HUES48 (cell line): Measurements from ENCODE around the gene NELFE.
"Not testable (repeated sequence)": the region's sequence is repeated elsewhere in the genome, so short reads cannot be mapped to it uniquely, and the experiment has no call there.

Experiments
- H3K27ac ChIP-seq: one replicate; pipeline ENCODE4 v1.7.0; 2013; ENCODE audit warnings: low read depth, low read length, inconsistent platforms
- H3K27me3 ChIP-seq: 2 replicates; pipeline ENCODE4 v1.6.1; 2013; ENCODE audit warnings: mild to moderate bottlenecking, low read length; ENCODE audit not compliant: control insufficient read depth, insufficient read depth
- H3K36me3 ChIP-seq: 2 replicates; pipeline ENCODE4 v1.6.1; 2013; ENCODE audit warnings: low read length; ENCODE audit not compliant: control insufficient read depth, insufficient read depth
- H3K4me1 ChIP-seq: 2 replicates; pipeline ENCODE4 v1.6.1; 2013; ENCODE audit warnings: mild to moderate bottlenecking, low read length; ENCODE audit not compliant: control insufficient read depth, insufficient read depth
- H3K4me3 ChIP-seq: 2 replicates; pipeline ENCODE4 v1.5.1; 2013; ENCODE audit warnings: mild to moderate bottlenecking, low read depth, low read length
- H3K9ac ChIP-seq: 2 replicates; pipeline ENCODE4 v1.6.1; 2013; ENCODE audit warnings: mild to moderate bottlenecking, low read depth, low read length, moderate library complexity
- H3K9me3 ChIP-seq: 2 replicates; pipeline ENCODE4 v1.6.1; 2013; ENCODE audit warnings: low read length; ENCODE audit not compliant: control insufficient read depth, insufficient read depth

The NELFE gene

GRCh38 chr6:31947864-31948263 lies 10.9 kb downstream of the NELFE start:
- no peak overlapping the region for H3K4me3 ChIP-seq
- no peak overlapping the region for H3K27ac ChIP-seq
- no peak overlapping the region for H3K9ac ChIP-seq
- H3K9me3 ChIP-seq: no peaks in the 10 kb centered on the region
- H3K4me1 ChIP-seq: no peaks in the 10 kb centered on the region
- peaks cover 4% of the 10 kb centered on the region; the same call in 1 of the 2 replicates for H3K27me3 ChIP-seq
- peaks cover 20% of the 10 kb centered on the region for H3K36me3 ChIP-seq

DNA sequence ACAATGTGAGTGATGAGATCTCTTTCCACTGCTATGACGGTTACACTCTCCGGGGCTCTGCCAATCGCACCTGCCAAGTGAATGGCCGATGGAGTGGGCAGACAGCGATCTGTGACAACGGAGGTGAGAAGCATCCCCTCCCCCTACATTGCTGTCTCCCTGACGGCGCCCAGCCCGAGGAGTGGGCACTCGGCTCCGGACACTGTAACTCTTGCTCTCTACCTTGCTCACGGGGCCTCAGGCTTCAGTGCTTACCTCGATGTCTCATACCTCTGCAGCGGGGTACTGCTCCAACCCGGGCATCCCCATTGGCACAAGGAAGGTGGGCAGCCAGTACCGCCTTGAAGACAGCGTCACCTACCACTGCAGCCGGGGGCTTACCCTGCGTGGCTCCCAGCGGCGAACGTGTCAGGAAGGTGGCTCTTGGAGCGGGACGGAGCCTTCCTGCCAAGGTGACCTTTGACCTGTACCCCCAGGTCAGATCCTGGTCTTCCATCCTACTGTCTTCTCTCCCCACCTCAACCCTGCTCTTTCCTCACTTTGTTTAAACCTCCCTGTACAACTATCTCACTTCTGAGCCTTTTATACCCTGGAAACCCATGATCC lies 11.6 kb downstream of the NELFE start:
- no peak overlapping the region for H3K4me3 ChIP-seq
- H3K4me1 ChIP-seq: no peaks in the 10 kb centered on the region
- no peaks in the 10 kb centered on the region for H3K9me3 ChIP-seq
- H3K9ac ChIP-seq: no peak overlapping the region
- peaks cover 13% of the 10 kb centered on the region for H3K36me3 ChIP-seq
- peaks cover 4% of the 10 kb centered on the region; the same call in 1 of the 2 replicates for H3K27me3 ChIP-seq
- H3K27ac ChIP-seq: no peak overlapping the region

DNA sequence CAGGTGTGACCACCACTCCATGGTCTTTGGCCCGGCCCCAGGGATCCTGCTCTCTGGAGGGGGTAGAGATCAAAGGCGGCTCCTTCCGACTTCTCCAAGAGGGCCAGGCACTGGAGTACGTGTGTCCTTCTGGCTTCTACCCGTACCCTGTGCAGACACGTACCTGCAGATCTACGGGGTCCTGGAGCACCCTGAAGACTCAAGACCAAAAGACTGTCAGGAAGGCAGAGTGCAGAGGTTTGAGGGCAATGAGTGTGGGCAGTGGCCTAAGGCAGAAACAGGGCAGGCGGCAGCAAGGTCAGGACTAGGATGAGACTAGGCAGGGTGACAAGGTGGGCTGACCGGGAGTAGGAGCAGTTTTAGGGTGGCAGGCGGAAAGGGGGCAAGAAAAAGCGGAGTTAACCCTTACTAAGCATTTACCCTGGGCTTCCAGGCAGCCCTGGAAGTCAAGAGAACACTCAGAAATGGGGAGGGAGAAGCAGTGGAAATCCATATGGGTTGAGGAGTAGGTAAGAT lies 12.3 kb downstream of the NELFE start:
- H3K36me3 ChIP-seq: peaks cover 6% of the 10 kb centered on the region
- no peak overlapping the region for H3K4me3 ChIP-seq
- no peak overlapping the region for H3K9ac ChIP-seq
- peaks cover 4% of the 10 kb centered on the region; the same call in 1 of the 2 replicates for H3K27me3 ChIP-seq
- H3K27ac ChIP-seq: no peak overlapping the region
- H3K9me3 ChIP-seq: no peaks in the 10 kb centered on the region
- no peaks in the 10 kb centered on the region for H3K4me1 ChIP-seq

DNA sequence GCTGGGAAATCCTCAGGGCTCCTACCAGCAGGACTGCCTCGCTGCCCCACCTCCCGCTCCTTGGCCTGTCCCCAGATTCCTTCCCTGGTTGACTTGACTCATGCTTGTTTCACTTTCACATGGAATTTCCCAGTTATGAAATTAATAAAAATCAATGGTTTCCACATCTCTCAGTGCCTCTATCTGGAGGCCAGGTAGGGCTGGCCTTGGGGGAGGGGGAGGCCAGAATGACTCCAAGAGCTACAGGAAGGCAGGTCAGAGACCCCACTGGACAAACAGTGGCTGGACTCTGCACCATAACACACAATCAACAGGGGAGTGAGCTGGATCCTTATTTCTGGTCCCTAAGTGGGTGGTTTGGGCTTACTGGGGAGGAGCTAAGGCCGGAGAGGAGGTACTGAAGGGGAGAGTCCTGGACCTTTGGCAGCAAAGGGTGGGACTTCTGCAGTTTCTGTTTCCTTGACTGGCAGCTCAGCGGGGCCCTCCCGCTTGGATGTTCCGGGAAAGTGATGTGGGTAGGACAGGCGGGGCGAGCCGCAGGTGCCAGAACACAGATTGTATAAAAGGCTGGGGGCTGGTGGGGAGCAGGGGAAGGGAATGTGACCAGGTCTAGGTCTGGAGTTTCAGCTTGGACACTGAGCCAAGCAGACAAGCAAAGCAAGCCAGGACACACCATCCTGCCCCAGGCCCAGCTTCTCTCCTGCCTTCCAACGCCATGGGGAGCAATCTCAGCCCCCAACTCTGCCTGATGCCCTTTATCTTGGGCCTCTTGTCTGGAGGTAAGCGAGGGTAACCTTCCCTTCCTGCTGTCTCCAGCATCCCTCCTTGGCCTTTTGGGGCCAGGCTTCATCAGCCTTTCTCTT lies 13.0 kb downstream of the NELFE start, which contains the start of gene CFB:
Gene CFB (plus strand): TSS at position 589 of the 863 bp plus-strand sequence. CDS start 127 bp downstream, at position 716.
- Histone ChIP-seq H3K27me3 (peaks cover 4% of the 10 kb centered on the region; the same call in 1 of the 2 replicates), H3K4me3 (no peak within 1 kb of the TSS), H3K9me3 (no peaks in the 10 kb centered on the region), H3K4me1 (no peaks in the 10 kb centered on the region), H3K9ac (no peak within 1 kb of the TSS), H3K36me3 (peaks cover under 1% of the 10 kb centered on the region; the same call in 1 of the 2 replicates), H3K27ac (no peak within 1 kb of the TSS)

- H3K4me1 ChIP-seq: peaks cover 6% of the 10 kb centered on the region; the same call in 1 of the 2 replicates
- no peak overlapping the region for H3K27ac ChIP-seq
- H3K9ac ChIP-seq: no peak overlapping the region
- no peak overlapping the region for H3K4me3 ChIP-seq
- H3K36me3 ChIP-seq: no peaks in the 10 kb centered on the region
- H3K27me3 ChIP-seq: peaks cover 4% of the 10 kb centered on the region; the same call in 1 of the 2 replicates
- no peaks in the 10 kb centered on the region for H3K9me3 ChIP-seq
Observed at GRCh38 chr6:31945154-31945506, 13.6 kb downstream of the NELFE start.

DNA sequence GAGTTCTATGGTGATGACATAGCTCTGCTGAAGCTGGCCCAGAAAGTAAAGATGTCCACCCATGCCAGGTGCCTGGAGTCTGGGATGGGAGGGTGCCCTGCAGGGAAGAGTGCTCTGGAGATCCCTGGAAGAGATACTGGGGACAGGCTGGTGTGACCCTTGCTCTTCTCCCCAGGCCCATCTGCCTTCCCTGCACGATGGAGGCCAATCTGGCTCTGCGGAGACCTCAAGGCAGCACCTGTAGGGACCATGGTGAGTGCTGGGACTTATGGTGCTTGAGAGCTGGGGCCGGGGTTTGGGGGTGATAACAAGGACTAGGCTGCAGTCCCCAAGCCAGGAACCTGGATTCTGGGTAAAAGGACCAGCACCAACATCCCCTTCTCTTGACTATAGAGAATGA lies 15.0 kb downstream of the NELFE start:
- H3K4me1 ChIP-seq: peaks cover 7% of the 10 kb centered on the region; the same call in 1 of the 2 replicates
- H3K27ac ChIP-seq: no peak overlapping the region
- H3K4me3 ChIP-seq: no peak overlapping the region
- H3K9me3 ChIP-seq: no peaks in the 10 kb centered on the region
- no peaks in the 10 kb centered on the region for H3K36me3 ChIP-seq
- no peak overlapping the region for H3K9ac ChIP-seq
- H3K27me3 ChIP-seq: peaks cover 4% of the 10 kb centered on the region; the same call in 1 of the 2 replicates

DNA sequence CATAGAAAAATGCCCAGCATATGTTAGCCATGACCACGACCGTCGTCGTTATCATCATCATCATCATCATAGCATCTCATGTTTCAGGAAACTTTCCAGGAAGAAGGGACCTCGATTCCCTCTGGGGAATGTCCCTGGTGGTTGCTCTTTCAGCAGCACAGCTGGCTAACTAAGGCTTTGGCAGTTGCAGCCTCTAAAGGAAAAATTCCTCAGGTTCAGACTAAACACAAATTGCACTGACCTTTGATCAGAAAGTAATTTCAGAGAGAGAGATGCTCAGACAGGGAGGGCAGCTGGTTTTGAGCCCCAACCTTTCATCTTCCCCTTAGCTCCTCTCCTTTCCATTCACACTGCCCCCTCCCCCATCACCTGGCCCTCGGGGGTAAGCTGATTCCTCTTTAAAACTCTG lies 18.5 kb downstream of the NELFE start:
- Histone ChIP-seq H3K27me3 (no peaks in the 10 kb centered on the region), H3K9me3 (no peaks in the 10 kb centered on the region), H3K27ac (no peak overlapping the region), H3K4me1 (peaks cover 7% of the 10 kb centered on the region; the same call in 1 of the 2 replicates), H3K4me3 (no peak overlapping the region), H3K9ac (no peak overlapping the region), H3K36me3 (no peaks in the 10 kb centered on the region)

DNA sequence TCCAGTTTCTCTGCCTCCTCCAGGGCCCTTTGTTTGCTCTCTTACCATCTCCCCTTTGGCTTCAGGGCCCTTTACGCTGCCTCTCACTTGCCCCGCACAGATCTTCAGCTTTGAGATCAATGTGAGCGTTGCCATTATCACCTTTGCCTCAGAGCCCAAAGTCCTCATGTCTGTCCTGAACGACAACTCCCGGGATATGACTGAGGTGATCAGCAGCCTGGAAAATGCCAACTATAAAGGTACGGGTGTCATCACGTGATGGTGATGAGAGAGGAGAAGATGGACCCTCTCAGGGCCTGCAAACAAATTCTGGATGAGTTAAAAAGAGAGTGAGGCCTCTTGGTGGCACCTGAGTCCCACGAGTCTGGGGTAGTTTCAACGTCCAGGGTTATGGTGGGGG lies 22.9 kb downstream of the NELFE start:
- Histone ChIP-seq H3K4me1 (peaks cover 7% of the 10 kb centered on the region; the same call in 1 of the 2 replicates), H3K27me3 (no peaks in the 10 kb centered on the region), H3K9ac (no peak overlapping the region), H3K4me3 (no peak overlapping the region), H3K9me3 (no peaks in the 10 kb centered on the region), H3K27ac (no peak overlapping the region), H3K36me3 (no peaks in the 10 kb centered on the region)

GRCh38 chr6:31935021-31935420 lies 23.8 kb downstream of the NELFE start:
- Histone ChIP-seq H3K36me3 (no peaks in the 10 kb centered on the region), H3K4me1 (0 out of 2 replicates have a peak, but pooled peaks cover under 1% of the 10 kb centered on the region), H3K4me3 (no peak overlapping the region), H3K27me3 (no peaks in the 10 kb centered on the region), H3K9me3 (no peaks in the 10 kb centered on the region), H3K9ac (no peak overlapping the region), H3K27ac (no peak overlapping the region)

GRCh38 chr6:31933537-31933936 lies 25.2 kb downstream of the NELFE start:
- Histone ChIP-seq H3K9ac (no peak overlapping the region), H3K9me3 (no peaks in the 10 kb centered on the region)

GRCh38 chr6:31932137-31932536 lies 26.6 kb downstream of the NELFE start:
- not testable (repeated sequence) for H3K4me3 ChIP-seq, H3K27me3 ChIP-seq, H3K9me3 ChIP-seq, H3K9ac ChIP-seq, H3K4me1 ChIP-seq, H3K36me3 ChIP-seq, H3K27ac ChIP-seq

More at GRCh38 chr6:31933537-31933936, 25.2 kb downstream of the NELFE start:
- no peak overlapping the region for H3K4me3 ChIP-seq
- H3K4me1 ChIP-seq: no peaks in the 10 kb centered on the region
- no peaks in the 10 kb centered on the region for H3K36me3 ChIP-seq
- no peak overlapping the region for H3K27ac ChIP-seq
- no peaks in the 10 kb centered on the region for H3K27me3 ChIP-seq
